AG04449 (cell line): ENCODE results near the gene TEKT2.

Experiments used
- CTCF ChIA-PET: fragments of 350-600 bp; formaldehyde crosslinking; extraction: SDS; loops from one replicate; lab custom pipeline; 2021; ENCODE audit warnings: antibody characterized with exemption; lab: Yijun Ruan, JAX
- POLR2A ChIA-PET: fragments of 400-600, 350-600 bp; formaldehyde crosslinking; extraction: SDS; loops from one replicate; lab custom pipeline; 2020; ENCODE audit warnings: antibody characterized with exemption, inconsistent platforms; lab: Yijun Ruan, JAX
- DNase-seq: peaks from one replicate; pipeline ENCODE4 v3.0.0-alpha.2; 2010; ENCODE audit warnings: low read depth, low spot score
- H3K4me3 ChIP-seq: 2 replicates; pipeline ENCODE4 v1.5.1; 2011; ENCODE audit warnings: low read depth, mild to moderate bottlenecking, control low read depth, low read length
- CTCF ChIP-seq: IDR thresholded peaks from one replicate; pipeline ENCODE4 v1.5.1; 2011; ENCODE audit warnings: mild to moderate bottlenecking, moderate library complexity, low read length, control low read depth, inconsistent platforms; ENCODE audit not compliant: insufficient read depth; ENCODE audit errors: missing control alignments

TEKT2 gene

DNA sequence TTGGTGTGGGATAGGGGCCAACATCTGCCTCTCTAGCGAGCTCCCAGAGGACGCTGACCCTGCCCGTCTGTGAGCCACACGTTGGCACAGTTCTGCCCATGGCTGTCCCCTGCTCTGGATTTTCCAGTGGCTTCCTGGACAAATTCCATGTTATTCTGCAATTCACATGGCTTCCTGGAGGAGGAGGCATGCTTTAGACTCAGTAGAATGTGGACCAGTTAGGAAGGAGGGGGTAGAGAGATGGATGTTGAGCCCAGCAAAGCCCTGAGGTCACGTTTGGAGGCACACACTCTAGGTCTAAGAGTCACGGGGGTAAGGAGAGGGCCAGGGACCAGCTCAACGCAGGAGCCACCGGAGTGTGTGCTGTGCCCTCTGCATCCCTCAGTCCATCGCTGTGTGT lies 28.9 kb downstream of the TEKT2 start:
- no peak overlapping the region for H3K4me3 ChIP-seq
- DNase-seq = no peak
- ChIA-PET POLR2A (no interaction called here), CTCF (interaction anchor here (1.1 to 9.4 kb wide), 4 partner anchors 13 to 75 kb away, joined by 3 to 158 read pairs (median 50); partner anchors contain the start of gene TRAPPC3)
- TF ChIP-seq CTCF = no peak

DNA sequence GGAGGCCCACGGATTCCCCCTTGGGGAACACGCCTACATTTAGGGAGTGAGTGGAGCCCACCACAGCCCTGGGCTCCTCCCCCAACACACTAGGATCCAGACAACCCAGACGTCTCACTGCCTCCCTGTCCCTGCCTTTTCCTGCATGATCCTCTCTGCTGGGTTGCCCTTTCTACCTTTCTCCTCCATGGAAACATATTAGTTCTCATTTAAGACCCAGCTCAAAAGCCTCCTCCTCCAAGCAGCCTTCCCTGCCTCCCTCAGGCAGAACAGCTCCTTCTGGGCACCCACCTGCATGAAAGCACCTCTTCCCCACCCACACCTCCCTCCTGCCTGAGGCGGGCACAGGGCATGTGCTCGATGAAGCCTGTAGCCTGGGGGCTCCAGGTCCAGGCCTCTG lies 30.5 kb downstream of the TEKT2 start:
- no peak for DNase-seq
- CTCF ChIA-PET = interaction anchor here (2.3 to 9.4 kb wide), 3 partner anchors 15 to 74 kb away, joined by 10 to 158 read pairs (median 84); no protein-coding TSS in a partner anchor
- TF ChIP-seq CTCF = no peak
- no peak overlapping the region for H3K4me3 ChIP-seq
- POLR2A ChIA-PET = interaction anchor here (0.6 to 2.0 kb wide), 3 partner anchors 19 to 43 kb away, joined by 3 to 15 read pairs (median 4); no protein-coding TSS in a partner anchor

- DNase-seq = peak; percentile 55
- H3K4me3 ChIP-seq = 0 out of 2 replicates have a peak overlapping the region, but pooled peaks have one; percentile 1
- ChIA-PET CTCF (interaction anchor here (0.8 to 9.4 kb wide), 6 partner anchors 16 to 185 kb away, joined by 3 to 158 read pairs (median 8); partner anchors contain the start of gene TRAPPC3), POLR2A (interaction anchor here (0.6 to 2.0 kb wide), 4 partner anchors 18 to 76 kb away, joined by 3 to 15 read pairs (median 4); partner anchors contain the start of gene TRAPPC3)
- TF ChIP-seq CTCF = no peak
Observed at GRCh38 chr1:36115200-36115669, 31.3 kb downstream of the TEKT2 start.

DNA sequence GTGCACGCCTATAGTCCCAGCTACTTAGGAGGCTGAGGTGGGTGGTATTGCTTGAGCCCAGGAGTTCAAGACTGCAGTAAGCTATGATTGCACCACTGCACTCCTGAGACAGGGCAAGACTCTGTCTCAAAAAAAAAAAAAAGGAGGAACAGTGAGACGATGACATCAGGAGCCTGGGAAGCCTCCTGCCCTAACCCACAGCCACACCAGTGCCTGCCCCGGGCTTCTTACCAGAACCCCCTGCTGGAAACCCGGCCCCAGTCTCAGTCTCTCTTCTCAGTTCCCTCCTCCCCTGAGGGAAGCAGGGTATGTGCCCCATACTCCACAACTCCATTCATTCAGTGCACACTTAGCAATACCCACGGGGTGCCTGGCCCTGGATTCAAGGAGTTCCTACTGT lies 32.0 kb downstream of the TEKT2 start:
- no peak for DNase-seq
- TF ChIP-seq CTCF = no peak
- H3K4me3 ChIP-seq = no peak overlapping the region
- ChIA-PET POLR2A (interaction anchor here (0.6 to 2.0 kb wide), 4 partner anchors 17 to 75 kb away, joined by 3 to 15 read pairs (median 4); partner anchors contain the start of gene TRAPPC3), CTCF (interaction anchor here (0.8 to 9.4 kb wide), 7 partner anchors 9 to 184 kb away, joined by 3 to 158 read pairs (median 10); partner anchors contain the start of gene TRAPPC3)

GRCh38 chr1:36116901-36117300 lies 33.0 kb downstream of the TEKT2 start:
- ChIA-PET CTCF (interaction anchor here (1.6 to 9.4 kb wide), 6 partner anchors 10 to 183 kb away, joined by 4 to 158 read pairs (median 16); partner anchors contain the start of gene TRAPPC3), POLR2A (no interaction called here)
- TF ChIP-seq CTCF = no peak
- no peak for DNase-seq
- H3K4me3 ChIP-seq = no peak overlapping the region
